HL-60/S4 treated with phorbol 12-myristate 13-acetate at 8.2 ng/mL for 4 days and 3 days (cell line): Measurements from ENCODE around the gene ARL2BP.
"Not testable (repeated sequence)": the region's sequence is repeated elsewhere in the genome, so short reads cannot be mapped to it uniquely, and the experiment has no call there.

ENCODE experiments used
- in situ Hi-C: fragments of 300-500 bp; cut with MboI; formaldehyde crosslinking; loops from 2 replicates; pipeline ENCODE4 v1.15.0; 2022; ENCODE audit warnings: low sequenced_read_pairs

ARL2BP gene

GRCh38 chr16:57263541-57264351 lies 18.7 kb downstream of the ARL2BP start:
- in situ Hi-C loops, result no loop called here

GRCh38 chr16:57264381-57264780 lies 19.3 kb downstream of the ARL2BP start:
- in situ Hi-C loops, result no loop called here

DNA sequence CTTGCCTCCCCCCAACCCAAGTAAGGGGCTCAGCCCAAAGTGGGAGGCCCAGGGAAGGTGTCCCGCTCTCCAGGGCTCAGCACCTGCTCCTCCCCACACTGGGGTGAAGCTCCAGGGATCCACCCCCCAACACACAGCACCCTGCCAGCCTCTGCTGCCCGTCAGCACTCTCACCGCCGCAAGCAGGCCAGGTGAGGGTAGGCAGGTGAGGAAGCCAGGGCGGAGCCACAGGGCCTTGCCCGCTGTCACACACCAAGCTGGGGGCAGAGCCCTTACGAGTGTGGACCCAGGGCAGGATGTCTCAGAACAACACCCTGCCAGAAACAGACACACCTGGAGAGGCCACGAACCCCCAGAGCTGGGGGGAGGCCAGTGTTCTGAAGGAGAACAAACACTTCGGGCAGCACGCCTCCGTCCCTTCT lies 19.9 kb downstream of the ARL2BP start:
- in situ Hi-C loops, result no loop called here

DNA sequence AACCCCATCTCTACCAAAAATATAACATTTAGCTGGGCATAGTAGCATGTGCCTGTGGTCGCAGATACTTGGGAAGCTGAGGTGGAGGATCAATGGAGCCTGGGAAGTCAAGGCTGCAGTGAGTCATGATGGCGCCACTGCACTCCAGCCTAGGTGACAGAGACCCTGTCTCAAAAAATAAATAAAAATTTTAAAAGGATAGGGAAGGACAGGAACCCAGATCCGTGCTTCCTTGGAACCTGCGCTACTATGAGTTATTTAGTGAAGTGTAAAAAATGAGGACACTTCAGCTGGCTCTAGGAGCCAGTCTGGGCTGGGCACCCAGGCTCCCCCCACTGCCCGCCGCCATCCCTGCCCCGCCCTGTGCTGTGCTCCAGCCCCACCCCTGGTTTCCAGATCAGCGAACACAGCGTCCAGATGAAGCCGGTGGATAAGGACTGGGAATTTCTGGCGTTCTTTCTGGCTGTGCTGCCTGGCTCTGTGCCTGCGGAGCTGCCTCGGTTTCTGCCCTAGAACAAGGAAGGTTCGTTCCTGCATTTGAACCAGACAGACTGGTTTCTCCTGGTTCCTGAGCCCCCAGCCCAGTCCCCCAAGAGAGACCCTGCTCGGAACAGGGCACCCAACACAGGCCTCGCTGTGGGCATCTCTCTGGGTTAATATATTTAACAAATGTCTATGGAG lies 20.9 kb downstream of the ARL2BP start:
- in situ Hi-C loops, result no loop called here

- in situ Hi-C loops, result no loop called here
These were observed 21.6 kb downstream of the ARL2BP start for GRCh38 chr16:57266531-57267260.

DNA sequence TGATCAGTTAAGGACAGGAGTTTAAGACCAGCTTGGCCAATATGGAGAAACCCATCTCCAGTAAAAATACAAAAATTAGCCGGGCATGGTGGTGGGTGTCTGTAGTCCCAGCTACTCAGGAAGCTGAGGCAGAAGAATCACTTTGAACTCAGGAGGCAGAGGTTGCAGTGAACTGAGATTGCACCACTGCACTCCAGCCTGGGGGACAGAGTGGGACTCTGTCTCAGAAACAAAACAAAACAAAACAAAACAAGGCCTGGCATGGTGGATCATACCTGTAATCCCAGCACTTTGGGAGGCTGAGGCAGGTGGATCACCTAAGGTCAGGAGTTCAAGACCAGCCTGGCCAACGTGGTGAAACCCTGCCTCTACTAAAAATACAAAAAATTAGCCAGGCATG lies 22.3 kb downstream of the ARL2BP start:
- in situ Hi-C loops, result not testable (repeated sequence)

DNA sequence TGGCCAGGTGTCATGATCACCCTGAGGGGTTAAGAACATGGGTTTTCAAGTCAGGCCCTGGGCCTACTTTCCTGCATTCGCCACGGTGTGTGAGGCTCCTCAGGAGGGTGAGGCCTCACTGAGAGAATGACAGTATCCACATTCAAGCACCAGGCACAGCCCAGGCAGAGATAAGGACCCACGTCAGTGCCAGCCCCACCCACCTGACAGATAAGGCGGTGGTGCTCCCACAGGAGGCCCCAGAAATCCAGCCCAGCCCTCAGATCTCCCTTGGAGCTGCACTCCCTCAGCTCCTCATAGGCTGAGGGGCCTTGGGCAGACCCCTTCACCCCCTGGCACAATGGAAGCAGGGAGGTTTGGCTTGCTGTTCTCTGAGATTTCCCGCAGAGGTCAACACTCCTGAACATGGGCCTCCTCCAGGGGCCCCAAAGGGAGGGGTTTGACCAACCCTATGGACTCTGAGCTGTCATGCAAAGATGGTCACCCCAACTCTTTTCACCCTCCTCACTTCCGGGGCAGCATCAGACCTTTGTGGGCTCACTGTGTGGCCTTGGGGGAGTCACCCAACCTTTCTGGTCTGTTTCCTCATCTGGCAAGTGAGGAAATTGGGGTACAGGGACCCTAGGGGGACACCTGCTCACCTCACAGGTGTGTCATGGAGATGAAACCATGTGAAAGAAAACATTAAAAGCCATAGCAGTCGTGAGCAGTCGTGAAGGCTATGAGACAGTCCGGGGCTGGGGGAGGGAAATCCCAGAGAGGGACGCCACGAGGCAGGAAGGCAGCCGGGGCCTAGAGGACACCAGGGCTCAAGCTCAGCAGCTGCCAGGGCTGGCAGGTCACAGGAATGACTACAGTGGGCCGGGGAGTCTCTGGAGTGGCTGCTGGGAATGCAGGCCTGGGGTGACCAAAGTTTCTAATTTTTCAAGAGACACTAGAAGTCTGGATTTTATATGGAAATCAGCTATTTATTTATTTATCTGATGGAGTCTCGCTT lies 24.0 kb downstream of the ARL2BP start:
- in situ Hi-C loops, result no loop called here

GRCh38 chr16:57270221-57271062 lies 25.4 kb downstream of the ARL2BP start:
- in situ Hi-C loops, result no loop called here

GRCh38 chr16:57271063-57271345 lies 25.9 kb downstream of the ARL2BP start:
- in situ Hi-C loops, result no loop called here

- in situ Hi-C loops, result no loop called here
These were observed 26.9 kb downstream of the ARL2BP start for GRCh38 chr16:57271867-57272495.

GRCh38 chr16:57273359-57273758 lies 28.3 kb downstream of the ARL2BP start:
- in situ Hi-C loops, result no loop called here

GRCh38 chr16:57273826-57274225 lies 28.8 kb downstream of the ARL2BP start:
- in situ Hi-C loops, result no loop called here

GRCh38 chr16:57275946-57276345 lies 30.9 kb downstream of the ARL2BP start:
- in situ Hi-C loops, result not testable (repeated sequence)

- in situ Hi-C loops, result no loop called here
These were observed 31.5 kb downstream of the ARL2BP start for GRCh38 chr16:57276596-57276995.

DNA sequence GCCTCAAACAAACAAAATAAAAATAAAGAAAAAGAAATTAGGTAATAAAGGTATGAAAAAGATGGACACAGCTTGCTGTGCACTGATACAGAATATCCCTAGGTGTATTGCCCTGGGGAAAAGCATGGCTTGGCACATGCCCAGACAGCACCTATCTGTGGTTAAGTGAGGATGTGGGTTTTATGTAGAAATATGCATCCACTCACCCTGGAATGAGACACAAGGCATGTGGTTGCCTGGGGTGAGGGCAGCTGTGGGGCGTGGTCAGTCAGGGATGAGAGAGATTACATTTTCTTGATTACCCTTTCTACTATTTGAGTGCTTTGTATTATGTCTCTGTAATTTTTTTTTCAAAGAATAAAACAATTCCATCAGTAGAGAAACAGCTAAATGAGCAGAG lies 32.5 kb downstream of the ARL2BP start:
- in situ Hi-C loops, result no loop called here

DNA sequence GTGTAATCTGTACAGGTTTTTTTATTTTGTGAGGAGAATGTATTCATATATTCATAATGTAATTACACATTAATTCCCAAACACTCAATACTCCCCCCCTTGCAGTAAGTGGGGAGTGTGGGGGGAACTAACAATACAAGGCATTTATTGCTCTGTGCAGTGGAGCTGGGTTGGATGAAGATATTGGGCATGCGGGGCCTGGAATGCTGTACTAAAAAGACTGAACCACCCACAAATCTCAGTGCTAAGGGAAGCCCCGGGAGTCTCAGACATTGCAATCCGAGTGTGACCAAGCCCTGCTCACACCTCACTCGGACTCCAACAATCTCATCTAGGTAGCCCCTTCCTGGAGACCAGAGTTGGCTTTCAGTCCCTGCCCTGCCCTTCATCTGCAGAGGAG lies 33.4 kb downstream of the ARL2BP start:
- in situ Hi-C loops, result no loop called here

DNA sequence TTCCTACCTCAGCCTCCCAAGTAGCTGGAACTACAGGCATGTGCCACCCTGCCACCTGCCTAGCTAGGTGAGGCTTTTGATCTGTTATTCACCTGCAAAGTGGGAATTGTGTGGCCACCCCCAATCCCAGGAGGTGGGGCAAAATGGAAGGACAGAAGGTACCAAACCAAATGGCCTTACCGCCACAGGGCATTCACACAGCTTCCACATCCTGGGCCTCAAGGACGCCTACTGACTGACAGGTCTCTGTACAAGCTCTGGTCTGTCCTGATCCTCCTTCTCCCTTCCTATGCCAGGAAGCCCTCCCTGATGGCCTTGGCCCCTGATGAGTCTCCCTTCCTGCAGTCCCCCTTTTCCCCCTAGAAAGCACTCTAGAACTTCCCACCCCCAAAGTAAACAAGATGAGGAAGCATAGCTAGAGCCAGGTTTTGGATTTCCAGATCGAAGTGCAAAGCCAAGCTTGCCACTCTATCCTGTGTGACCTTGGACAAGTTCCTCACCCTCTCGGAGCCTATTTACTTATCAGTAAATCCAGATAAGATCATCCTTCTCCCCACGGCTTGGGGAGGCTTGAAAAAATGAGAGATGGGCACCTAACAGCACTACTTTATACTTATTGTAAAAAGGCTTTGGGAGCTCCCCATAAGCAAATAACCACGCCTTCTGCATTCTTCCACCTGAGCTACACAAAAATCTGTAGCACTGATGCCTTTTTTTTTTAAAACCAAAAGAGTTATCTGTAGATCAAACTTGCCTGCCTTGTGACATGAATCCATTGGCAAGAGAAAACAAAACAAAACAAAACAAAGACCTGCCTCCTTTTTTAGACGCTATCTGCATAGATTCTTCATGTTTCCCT lies 35.0 kb downstream of the ARL2BP start:
- in situ Hi-C loops, result no loop called here

GRCh38 chr16:57281791-57282190 lies 36.7 kb downstream of the ARL2BP start:
- in situ Hi-C loops, result no loop called here
